ENCODE results near the gene CEP68.
A peak's percentile ranks its signal among the peaks of the same experiment; 100 is the strongest.
"Not testable (repeated sequence)": the region's sequence is repeated elsewhere in the genome, so short reads cannot be mapped to it uniquely, and the experiment has no call there.

CEP68 gene, protein sequence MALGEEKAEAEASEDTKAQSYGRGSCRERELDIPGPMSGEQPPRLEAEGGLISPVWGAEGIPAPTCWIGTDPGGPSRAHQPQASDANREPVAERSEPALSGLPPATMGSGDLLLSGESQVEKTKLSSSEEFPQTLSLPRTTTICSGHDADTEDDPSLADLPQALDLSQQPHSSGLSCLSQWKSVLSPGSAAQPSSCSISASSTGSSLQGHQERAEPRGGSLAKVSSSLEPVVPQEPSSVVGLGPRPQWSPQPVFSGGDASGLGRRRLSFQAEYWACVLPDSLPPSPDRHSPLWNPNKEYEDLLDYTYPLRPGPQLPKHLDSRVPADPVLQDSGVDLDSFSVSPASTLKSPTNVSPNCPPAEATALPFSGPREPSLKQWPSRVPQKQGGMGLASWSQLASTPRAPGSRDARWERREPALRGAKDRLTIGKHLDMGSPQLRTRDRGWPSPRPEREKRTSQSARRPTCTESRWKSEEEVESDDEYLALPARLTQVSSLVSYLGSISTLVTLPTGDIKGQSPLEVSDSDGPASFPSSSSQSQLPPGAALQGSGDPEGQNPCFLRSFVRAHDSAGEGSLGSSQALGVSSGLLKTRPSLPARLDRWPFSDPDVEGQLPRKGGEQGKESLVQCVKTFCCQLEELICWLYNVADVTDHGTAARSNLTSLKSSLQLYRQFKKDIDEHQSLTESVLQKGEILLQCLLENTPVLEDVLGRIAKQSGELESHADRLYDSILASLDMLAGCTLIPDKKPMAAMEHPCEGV
- 35.2 to 70.0 reads per million in 2 donors for total RNA-seq

DNA sequence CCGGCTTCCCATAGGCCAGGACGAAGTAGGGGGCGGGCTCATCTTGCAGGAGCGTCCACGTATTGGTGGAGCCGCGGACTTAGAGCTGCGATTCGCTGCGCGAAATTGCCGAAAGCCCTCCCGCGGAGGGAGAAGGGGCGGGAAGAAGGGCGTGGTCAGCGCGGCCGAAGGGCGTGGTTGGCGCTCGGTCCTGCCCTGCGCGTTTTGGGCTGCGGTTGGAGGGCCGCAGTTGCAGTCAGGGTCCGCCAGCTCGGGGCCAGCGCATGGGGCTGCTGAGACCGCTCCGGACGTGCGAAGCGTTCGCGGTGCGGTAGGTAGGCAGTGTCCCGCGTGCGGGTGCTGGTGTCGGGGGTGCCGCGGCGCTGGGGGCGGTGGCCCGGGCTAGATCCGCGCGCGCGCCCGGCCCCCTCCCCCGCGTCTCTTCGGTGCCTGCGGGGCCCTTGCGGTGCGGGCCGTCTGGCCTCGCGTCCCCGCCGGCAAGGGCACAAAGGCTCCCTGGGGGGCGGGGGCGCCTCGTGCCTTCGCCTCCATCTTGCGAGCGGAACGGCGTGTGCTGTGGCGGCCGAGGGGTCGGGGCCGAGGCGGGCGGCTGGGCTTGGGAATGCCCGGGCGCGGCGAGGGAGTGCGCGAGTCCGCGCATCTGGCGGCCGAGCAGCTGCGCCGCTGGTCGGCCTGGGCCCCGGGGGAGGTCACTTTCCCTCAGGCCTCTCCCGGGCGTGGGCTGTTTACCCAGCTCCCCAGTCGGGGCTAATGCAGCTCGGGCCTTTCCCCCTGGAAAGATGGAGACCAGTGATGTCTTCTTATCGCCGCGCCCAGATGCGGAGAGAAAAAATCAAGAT, at the start of gene CEP68:
Gene CEP68, plus strand, starts transcription at position 202 of the 839 bp plus-strand sequence. CDS start 13,029 bp downstream, outside the sequence.
- peak; percentile 90 to 98 (median 95) for DNase-seq

DNA sequence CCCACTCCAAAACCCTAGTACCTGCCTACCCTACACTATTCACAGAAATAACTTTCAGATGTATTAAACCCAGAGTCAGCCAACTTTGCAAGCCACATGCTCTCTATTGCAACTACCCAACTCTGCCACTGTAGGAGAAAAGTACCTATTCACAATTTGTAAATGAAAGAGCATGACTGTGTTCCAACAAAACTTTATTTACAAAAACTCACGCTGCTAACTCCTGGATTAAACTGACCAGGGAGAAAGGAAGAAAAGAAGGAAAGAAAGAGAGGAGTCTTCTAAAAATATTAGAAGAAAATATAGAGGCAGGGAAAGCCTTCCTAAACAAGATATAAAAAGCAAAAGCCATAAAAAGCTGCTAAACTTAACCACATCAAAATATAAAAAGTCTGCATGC, 42.4 kb upstream of the CEP68 start:
- DNase-seq = no peak

DNA sequence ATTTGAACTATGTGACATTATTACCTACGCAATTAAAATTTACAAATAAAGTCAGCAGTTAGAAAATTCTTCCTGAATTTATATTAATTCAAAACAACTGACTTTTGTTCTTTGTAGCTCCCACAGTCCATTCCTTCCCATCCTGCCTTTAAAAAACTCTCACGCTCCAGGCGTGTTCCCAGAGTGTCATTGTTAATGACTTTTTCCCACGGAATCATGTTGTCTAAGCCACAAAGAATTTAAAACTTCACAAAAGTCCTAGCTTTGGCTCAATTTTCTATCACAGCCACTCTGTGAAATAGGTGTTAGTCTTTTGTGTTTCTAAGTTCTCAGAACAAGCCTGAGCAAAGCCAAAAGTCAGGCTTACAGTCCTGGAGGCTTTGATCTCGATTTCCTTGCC, 40.5 kb upstream of the CEP68 start:
- no peak for DNase-seq

DNA sequence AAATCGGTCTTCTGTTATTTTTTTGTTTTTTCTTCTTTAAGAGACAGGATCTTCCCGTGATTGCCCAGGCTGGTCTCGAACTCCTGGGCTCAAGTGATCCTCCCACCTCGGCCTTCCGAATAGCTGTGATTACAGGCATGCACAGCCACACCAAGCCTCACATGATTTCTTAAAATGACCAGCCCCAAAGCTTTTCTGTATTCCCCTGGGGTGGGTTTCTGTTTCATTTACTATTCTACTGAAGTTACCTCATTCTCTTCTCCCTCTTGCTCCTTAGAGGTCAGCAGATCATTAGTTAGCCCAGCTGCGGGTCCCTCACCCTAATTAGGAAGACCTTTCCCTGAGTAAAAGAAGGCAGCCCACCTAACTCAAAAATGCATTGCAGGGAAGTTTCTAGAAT, 39.4 kb upstream of the CEP68 start:
- no peak for DNase-seq

DNA sequence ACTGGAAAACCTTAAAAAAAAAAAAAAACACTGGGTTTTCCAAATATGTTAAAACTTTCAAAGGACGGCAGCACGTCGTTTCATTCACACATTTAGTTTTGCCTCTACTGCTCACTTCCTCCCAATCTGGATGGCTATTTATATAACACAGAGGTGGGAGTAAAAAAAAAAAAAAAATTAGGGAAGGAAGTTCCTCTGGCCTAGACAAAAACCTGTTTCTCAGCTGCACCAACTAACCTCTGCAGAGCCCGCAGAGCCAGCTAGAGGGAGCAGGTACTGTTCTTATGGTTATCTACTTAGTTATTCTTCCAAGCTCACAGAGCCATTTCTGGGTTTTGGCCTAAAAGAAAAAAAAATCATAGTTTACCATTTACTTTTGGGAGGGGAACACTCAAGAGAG, 38.9 kb upstream of the CEP68 start:
- DNase-seq = no peak

DNA sequence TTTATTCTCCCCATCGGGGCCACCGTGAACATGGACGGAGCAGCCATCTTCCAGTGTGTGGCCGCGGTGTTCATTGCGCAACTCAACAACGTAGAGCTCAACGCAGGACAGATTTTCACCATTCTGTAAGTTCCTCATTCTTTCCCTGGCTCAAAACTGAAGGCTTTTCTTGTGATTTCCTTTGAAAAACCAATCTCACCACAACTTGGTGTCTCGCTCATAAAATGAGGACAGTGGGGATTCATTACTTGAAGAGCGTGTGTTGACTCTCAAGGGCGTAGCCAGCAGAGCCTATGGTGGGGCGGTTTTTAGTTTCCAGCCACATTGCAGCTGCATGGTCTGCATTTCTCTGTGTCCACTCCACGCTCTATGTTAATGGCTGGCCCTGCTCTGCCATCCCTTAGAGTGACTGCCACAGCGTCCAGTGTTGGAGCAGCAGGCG, 38.1 kb upstream of the CEP68 start:
- no peak for DNase-seq

DNA sequence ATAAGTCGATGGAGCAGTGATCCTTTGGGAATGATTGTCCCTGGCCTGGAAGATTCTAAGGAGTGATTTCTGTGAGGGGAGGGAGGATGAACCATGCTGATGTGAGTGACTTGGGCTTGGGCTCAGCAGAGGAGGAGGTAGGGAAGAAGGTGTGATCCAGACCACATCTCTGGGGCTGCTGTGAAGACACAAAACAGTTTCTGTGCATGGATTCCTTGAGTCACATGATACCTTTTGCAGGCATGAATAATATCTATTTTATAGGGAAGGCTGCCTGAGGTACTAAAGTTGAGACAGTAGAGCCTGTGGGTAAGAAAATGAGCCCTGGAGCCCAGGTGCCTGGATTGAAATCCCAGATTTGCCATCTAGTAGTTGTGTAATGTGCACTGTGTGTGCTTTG, 37.2 kb upstream of the CEP68 start:
- no peak for DNase-seq

DNA sequence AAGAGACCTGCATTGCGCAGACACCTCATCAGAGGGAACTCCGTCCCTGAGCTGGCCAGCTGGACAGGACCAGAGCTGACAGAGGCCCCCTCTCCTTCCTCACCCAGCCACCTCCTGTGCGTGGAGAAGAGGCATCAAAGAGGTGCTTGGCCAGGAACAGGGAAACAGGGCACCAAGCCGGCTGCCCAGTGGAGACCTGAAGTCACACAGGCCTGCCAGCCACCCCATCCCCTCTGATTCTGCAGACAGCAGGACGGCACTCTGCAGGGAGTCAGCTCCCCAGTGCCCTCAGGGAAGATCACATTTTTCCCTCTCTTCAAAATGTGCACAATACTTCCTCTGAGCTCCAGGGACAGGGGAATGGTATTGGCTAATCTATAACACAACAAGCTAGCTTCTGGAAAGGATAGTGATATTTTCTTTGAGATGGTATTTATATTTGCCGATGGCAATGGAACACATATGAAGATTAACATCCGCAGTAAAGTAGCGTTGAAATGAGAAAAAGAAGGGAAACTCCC, 36.5 kb upstream of the CEP68 start:
- DNase-seq = no peak

DNA sequence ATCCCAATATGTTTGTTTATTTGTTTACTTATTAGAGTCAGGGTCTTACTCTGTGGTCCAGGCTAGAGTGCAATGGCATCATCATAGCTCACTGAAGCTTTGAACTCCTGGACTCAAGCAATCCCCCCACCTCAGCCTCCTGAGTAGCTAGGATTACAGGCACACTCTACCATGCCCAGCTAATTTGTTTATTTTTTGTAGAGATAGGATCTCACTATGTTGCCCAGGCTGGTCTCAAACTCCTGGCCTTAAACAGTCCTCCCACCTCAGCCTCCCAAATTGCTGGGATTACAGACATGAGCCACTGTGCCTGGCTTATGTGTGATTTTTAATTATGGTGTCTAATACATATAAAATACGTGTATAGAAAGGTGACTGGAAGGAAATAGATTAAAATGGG, 36.0 kb upstream of the CEP68 start:
- DNase-seq = not testable (repeated sequence)

DNA sequence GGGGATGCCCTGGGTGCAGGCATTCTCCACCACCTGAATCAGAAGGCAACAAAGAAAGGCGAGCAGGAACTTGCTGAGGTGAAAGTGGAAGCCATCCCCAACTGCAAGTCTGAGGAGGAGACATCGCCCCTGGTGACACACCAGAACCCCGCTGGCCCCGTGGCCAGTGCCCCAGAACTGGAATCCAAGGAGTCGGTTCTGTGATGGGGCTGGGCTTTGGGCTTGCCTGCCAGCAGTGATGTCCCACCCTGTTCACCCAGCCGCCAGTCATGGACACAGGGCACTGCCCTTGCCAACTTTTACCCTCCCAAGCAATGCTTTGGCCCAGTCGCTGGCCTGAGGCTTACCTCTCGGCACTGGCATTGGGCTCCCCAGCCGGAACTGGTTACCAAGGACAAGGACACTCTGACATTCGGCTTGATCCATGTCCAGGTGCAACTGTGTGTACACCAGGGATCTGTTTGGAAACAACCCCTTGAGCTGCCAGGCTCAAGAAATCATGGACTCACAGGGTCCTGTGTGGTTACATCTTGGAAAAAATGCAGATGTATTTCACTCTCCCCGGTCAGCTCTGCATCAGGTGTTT, 35.2 kb upstream of the CEP68 start:
- no peak for DNase-seq

DNA sequence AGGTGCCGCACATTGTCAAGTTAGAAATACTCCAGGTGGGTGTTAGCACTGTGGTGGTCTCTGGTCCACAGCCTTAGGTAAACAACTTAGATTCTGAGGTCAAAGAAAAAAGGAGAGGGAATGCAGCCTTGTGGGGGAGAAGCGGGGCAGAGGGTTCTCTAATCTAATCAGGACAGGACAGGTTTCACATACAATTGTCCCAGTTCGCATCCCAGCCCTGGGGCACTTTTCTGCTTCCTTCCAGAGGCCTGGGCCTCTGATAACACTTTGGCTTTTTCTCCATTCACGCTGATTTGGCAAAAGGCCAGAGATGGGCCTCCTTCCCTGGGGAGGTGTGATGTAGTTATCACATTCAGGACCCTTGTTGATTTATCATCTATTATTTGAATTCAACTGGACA, 34.5 kb upstream of the CEP68 start:
- DNase-seq = no peak

DNA sequence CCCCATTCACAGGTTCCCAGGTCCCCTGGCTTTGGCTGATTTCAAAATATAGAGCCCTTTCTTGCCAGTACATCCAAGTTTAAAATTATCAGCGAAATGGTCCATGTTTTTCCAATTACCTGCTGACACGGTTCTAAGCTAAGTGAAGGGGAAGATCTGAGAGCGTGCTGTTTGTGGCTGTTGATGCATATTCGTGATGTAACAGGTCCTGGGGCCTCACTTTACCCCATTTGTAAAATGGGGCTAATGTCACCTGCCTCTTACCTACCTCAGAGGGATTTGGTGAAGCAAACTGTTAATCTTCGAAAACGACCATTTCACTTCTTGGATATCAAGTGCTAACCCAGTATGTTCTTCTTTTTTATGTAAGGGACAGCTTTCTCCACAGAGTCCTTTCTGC, 34.0 kb upstream of the CEP68 start:
- no peak for DNase-seq

DNA sequence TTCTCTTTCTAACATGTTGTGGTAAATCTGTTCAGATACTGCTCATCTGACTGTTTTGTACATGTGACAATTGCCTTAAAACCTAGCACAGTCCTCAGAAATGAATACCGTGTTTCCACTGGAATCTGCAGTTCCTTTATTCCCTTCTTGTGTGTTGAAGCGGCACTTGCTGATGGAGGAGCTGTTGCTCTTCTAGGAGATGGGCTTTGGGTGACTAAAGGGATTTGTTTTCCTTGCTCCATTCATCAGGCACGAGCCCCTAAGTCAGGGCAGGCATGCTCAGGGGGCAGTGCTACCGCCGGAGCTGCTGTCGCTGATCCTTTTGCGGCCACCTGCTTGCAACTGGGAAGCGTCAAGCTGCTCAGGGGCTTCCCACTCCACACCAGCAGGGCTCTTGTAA, 32.5 kb upstream of the CEP68 start:
- DNase-seq = no peak

DNA sequence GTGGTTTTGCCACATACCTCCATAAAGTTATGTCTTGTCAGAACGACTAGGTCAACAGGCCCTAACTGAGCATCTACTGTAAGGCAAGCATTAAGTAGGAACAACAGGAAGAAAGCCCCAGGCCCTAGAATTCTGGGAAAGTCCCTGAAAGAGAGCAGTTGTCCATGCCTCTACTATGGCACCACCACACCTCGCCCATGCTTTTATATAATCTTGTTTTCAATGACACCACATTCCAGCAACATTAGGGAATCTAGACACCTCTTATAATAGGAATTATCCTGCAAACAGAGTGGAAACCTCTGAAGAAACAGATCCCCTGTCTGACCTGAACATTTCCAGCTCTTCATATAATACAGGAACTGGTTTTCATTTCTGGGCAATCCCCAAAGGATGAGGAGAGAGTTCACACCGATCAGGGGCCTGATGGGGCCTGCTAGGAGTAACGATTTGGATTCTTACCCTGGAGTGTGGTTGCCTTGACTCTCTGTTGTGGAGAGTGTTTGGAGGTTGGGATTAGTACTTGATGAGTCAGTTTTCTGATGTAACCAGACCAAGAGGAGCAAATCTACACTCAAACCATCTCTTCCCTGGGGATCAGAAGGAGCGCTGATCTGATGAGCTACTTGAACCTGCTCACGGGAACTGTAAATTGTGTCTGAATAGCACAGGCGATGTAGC, 31.9 kb upstream of the CEP68 start:
- DNase-seq = no peak

DNA sequence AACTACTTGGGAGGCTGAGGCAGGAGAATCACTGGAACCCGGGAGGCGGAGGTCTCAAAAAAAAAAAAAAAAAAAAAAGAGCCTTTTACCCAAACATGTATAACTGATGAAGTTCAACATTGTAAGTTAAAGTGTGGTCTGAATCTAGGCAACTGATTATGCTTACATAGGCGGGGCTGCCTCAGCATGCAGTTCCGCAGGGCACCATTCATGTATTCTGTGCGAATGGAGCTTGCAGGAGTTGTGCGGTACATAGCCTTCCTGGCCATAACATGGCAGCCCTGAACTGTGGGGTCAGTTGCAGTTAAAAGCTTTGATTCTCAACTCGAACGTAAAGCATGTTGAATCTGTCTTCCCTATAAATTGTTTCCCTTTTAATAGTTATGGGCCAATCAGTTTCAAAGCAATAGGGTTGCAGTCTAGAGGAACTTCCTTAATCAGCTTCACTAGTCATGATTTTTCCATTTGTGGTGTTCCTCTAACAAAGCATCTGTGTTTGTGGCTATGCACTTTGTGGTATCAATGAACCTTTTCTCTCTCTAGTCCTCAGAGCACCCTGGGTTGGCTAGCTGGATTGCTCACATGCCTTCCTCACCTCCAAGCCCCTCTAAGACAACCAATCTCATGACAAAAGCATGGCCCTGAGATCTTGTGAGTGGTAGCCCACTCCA, 30.6 kb upstream of the CEP68 start:
- no peak for DNase-seq

DNA sequence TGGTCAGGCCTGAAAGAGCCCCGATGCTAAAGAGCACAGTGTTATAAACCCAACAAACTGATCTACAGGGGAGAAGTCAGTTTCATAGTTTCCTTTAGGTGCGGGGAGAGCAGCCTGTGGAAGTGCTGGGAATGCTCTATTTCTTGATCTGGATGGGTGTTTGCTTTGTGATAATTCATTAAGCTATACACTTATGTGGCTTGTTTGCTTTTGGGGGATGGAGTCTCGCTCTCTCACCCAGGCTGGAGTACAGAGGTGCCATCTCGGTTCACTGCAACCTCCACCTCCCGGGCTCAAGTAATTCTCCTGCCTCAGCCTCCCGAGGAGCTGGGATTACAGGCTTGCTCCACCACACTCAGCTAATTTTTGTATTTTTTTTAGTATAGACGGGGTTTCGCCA, 30.1 kb upstream of the CEP68 start:
- no peak for DNase-seq

DNA sequence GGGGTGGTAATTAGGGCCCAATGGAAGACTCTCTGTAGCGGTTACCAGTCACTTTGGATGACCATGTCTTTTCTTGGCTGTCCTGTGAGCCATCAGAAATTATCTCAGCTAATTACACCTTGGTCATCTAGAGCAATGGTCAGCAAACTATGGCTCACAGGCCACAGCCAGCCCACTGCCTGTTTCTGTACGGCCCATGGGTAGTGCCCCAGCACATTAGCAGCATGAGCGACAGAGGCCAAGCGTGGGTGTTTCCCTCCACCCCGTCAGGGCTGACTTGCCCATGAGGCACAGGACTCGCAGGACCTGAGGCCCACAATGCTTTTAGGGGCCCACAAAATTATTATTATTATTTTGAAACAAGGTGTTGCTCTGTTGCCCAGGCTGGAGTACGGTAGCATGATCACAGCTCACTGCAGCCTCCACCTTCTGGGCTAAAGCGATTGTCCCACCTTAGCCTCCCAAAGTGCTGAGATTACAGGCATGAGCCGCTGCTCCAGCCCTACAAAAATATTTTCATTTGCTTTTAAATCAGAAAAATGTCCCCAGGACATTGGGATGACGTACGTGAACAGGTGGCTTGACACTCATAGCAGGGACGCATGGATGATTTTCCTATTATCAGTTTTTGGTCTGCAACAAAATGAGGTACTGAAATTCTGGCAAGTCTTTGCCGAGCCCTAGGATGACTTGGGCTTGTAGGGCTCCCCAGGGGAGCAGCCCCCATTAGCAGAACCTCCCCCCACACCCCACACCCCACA, 29.3 kb upstream of the CEP68 start:
- no peak for DNase-seq

DNA sequence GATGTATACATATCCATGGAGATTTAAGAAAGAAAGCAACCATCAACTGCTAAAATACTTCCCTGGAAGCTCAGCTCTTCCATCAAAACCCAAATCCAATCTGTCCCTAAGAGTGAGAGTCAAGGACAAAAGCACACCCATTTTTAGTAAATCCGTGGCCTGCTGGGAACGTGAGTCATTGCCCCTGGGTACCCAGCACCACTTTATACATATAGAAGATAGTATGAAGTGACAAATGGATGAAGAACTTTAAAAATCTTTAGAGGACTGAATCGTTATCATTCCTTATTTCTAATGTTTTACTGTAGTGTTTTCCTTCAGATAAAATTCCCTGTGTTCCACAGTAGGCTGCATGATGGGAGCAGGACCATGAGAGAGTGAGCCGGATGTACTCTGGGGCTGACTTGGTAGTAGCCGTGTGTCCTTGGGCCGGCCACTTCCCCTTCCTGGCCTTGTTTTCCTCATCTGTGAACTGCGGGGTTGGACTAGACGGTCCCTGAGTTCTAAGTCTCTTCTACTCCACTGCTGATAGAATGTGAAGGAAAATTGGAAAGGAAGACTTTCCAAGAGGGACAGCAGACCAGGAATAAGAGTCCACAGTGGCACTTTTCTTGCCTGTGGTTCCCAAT, 28.5 kb upstream of the CEP68 start:
- DNase-seq = no peak

DNA sequence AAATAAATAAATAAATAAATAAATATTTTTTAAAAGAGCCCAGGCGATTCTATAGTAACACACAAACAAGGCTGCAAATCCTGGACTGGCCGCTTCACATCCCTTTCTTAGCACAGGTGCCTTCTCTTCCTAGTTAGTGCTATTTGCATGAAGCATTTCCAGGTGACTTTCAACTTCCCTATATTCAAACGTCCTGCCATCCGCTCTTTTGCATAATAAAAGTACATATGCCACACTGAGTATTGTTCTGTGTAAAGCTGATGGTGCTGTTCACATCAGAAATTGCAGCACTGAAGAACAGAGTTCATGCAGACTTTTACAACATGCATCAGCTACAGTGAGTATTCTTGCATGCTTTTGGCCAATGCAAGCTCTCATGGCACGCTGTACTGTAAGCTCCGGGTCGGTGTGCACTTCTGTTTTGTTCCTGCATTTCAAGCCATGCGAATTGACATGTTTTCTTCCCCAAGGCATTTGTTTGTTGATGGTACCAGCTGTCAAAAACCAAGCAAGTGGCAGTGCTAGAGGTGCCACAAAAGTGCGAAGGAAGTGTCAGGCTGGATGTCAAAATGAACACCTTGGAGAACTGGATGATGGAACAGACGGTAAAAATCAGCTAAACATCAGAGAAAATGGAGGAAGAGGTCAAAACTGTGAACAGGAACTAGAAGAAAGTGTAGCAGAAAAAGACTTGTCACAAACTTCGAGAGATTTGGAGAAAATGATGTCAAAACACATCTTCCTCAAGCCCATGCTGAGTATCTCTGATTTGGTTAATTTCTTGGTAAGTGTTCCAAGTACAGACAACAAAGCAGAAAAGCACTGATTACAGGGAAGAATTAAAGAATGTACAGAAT, 25.5 kb upstream of the CEP68 start:
- no peak for DNase-seq

Data from T-helper 2 cell (primary cell).